Kidney glomerular epithelial cell (primary cell): Measurements from ENCODE around the gene PEX11B.
A peak's percentile ranks its signal among the peaks of the same experiment; 100 is the strongest.
"Not testable (repeated sequence)": the region's sequence is repeated elsewhere in the genome, so short reads cannot be mapped to it uniquely, and the experiment has no call there.

ENCODE experiments used
- DNase-seq: peaks from one replicate; lab custom pipeline; 2025; lab: John Stamatoyannopoulos, UW

PEX11B gene

DNA sequence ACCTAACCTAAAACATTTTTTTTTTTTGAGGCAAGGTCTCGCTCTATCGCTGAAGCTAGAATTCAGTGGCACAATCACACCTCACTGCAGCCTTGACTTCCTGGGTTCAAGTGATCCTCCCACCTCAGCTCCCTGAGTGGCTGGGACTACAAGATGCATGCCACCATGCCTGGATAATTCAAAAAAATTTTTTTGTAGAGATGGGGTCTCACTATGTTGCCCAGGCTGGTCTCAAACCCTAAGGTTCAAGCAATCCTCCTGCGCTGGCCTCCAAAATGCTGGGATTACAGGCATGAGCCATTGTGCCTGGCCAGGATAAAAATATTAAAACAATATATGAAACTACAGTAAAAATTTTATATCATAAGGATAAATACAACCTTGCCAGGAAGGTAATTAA, 34.4 kb upstream of the PEX11B start:
- DNase-seq, result no peak

DNA sequence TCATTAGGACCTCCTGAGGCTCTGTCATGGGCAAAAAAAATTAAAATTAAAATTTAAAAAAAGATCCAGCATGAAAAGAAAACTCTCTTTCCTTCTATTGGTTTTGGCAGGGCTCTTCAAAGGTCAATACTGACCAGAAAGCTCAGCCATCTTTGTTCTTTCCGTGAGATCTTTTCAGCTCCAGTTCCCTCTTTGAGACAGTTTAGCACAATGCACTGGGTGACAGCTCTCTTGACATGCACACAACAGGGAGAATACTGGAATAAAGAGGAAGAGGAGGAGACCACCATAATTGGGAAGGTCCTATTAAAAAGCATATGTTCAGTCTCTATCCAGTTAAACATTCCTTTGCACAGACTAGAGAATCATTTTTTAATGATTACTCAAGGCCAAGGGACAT, 33.0 kb upstream of the PEX11B start:
- DNase-seq, result no peak

DNA sequence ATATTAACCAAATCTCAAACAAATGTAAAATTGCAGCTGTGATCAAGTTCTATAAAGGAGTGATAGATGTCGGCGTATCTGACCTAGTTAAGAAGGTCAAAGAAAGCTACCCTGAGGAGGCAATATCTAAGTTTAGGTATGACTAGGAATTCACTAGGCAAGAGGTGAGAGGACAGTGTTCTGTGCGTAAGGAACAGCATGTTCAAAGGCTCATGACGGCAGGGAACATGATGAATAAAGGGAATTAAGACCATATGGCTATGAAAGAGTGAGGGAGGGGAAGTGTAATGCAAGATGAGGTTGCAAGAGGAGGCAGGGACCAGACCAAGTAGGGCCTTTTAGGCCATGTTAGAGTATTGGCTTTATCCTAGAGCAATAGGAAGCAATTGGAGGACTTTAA, 30.7 kb upstream of the PEX11B start:
- no peak for DNase-seq

DNA sequence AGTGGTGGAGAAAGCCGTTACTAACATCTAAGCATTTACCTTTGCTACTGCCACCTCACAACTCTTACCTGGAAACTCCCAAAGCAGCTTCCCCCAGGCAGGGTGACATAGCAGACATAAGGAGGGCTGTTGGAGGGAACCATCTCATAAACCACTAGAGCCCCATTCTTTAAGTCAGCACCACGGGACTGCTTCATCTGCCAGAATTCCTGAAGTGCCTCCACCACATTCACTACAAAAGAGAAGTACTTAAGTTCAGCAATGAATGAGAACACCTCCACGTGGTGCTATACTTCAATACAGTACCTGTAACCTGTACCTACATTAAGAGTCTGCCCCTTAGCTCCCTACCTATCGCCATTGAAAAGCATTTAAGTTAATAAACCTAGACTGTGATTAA, 29.0 kb upstream of the PEX11B start:
- no peak for DNase-seq

DNA sequence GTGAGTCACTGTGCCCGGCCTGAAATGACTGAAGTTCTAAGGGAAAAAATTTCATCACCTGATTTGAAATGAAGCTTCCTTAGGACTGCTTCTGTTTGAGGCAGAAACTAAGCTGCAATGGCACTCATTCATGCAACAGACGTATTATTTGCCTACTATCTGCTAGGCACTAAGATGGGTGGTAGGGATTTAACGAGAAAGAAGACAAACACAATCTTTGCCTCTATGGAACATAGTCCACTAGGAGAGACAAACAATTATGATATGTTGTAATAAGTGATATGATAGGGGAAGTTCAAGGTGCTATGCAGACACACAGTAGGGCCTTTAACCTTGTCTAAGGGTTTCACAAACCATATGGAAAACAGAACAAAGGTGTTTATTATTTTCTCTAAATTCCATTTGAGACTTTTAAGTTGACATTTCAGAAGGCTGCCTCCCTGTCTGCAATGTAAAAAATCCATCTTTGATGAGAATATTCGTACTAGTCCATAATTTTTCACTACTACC, 28.0 kb upstream of the PEX11B start:
- DNase-seq, result no peak

DNA sequence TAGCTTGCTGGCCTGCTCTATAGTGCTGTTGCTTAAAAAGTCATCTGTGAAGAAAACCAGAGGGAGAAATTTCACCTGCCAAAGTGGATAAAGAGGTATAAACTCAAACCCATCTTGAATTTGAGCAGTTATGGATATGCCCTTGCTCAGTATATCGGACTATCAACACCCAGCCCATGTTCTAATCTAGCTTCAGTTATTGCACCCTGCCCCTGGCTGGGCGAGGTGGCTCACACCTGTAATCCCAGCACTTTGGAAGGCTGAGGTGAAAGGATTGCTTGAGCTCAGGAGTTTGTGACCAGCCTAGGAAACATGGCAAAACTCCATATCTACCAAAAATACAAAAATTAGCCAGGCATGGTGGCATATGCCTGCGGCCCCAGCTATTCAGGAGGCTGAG, 26.0 kb upstream of the PEX11B start:
- no peak for DNase-seq

DNA sequence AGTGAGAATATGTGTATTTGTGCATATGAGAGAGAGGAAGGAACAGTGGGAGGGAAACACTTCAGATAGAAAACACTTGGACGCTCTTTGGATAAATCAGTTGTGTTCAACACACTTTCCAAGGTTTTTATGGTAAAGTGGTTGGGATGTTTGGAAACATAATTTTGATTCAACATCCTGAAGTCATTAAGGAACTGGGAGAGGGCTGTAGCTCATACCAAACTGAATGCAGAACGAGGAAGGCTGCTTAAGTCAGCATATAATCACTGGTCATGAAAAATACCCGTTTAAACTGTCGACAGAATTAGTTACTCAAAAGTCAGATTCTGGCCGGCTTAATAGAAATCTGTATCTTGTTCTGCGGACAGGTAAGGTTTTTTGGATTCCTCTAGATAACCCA, 24.4 kb upstream of the PEX11B start:
- no peak for DNase-seq

DNA sequence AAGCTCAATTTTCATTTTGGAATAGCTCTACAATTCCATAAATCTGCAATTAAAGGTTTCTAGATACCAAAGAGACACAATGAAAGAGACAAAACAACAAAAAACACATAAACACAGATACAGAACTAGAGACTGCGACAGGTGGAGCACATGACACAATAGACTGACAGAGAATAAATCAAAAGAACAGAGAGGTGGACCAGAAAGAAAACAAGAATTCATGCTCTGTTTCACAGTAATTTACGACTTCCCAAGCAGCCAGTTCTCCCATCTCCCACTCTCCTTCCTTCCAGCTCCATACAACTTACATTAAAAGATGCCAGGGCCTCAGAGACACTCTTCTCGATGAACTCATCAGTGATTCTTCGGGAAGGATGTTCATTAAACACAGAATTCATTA, 23.9 kb upstream of the PEX11B start:
- no peak for DNase-seq

DNA sequence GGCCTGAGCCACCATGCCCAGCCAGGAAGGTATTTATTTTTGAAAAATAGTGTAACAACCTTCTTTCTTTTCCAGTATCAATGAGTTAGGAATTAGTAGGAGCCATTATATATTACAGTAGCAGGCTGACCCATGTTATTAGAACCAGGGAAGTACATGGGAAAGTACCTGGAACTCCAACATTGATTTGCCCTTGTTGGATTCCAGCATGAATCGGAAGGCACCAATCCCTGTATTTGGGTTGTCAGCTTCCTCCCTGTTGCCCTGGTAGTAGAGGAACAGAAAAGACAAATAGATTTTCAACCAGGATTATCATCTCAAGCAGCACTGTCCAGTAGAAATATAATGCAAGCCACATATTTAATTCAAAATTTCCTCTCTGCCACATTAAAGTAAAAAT, 18.9 kb upstream of the PEX11B start:
- no peak for DNase-seq

DNA sequence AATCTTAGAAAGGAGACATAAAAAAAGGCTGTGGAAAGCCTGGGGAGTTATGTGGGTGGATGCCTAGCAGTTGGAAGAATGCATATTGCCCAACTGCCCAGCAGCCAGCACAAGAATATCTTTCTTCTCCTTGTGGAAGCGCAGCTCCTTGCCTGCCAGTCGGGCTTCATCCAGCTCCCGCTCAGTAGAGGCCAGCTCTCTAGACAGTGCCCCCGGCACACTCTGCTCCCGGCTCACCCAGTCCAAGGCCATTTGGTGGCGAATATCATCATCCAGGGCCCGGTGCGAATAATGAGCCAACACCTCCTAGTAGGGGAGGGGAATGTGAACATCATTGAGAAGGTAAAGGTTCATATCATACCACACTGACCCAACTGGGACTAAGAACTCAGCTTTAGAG, 17.7 kb upstream of the PEX11B start:
- no peak for DNase-seq

DNA sequence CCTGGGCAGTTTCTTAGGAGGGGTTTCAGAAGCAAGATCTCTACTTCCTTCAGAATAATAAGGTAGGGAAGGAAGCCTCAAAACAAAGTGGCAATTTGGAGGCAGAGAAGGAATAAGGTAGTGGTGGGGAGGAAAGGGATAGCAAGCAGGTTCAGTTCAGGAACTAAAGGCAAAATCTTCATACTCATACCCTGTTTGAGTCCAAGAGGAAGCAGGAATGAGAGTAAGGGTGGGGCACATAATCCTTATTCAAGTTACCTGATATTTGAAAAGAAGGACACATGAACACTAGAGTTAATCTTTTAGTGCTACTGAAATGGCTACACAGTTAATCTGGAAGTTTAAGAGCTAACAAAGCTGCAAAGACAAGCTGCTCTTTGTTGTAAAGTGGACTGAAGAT, 17.2 kb upstream of the PEX11B start:
- DNase-seq, result no peak

DNA sequence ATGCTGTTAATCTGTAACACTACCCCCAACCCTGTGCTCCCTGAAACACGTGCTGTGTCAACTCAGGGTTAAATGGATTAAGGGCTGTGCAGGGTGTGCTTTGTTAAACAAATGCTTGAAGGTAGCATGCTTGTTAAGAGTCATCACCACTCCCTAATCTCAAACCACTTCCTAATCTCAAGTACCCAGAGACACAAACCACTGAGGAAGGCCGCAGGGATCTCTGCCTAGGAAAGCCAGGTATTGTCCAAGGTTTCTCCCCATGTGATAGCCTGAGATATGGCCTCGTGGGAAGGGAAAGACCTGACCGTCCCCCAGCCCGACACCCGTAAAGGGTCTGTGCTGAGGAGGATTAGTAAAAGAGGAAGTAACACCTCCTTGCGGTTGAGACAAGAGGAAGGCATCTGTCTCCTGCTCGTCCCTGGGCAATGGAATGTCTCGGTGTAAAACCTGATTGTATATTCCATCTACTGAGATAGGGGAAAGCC, 14.0 kb upstream of the PEX11B start:
- not testable (repeated sequence) for DNase-seq

DNA sequence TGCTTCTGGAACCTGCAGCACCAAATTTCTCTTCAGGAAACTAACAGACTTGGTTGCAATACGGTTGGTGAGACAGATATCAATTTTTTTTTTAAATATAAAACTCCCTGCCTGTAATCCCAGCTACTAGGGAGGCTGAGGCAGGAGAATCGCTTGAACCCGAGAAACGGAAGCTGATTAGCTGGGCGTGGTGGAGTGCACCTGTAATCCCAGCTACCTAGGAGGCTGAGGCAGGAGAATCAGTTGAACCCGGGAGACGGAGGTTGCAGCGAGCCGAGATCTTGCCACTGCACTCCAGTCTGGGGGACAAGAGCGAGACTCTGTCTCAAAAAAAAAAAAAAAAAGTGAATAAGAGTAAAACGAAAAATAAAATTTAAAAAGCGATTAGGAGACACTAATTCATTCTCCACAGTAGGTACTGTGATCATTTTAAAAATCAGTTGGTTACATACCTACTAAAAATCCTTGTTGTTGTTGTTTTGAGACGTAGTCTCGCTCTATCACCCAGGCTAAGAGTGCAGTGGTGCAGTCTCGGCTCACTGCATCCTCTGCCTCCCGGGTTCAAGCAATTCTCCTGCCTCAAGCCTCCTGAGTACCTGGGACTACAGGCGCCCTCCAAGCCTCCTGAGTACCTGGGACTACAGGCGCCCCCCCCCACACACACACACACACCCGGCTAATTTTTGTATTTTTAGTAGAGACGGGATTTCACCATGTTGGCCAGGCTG, 9.6 kb upstream of the PEX11B start:
- DNase-seq, result peak; percentile 39

DNA sequence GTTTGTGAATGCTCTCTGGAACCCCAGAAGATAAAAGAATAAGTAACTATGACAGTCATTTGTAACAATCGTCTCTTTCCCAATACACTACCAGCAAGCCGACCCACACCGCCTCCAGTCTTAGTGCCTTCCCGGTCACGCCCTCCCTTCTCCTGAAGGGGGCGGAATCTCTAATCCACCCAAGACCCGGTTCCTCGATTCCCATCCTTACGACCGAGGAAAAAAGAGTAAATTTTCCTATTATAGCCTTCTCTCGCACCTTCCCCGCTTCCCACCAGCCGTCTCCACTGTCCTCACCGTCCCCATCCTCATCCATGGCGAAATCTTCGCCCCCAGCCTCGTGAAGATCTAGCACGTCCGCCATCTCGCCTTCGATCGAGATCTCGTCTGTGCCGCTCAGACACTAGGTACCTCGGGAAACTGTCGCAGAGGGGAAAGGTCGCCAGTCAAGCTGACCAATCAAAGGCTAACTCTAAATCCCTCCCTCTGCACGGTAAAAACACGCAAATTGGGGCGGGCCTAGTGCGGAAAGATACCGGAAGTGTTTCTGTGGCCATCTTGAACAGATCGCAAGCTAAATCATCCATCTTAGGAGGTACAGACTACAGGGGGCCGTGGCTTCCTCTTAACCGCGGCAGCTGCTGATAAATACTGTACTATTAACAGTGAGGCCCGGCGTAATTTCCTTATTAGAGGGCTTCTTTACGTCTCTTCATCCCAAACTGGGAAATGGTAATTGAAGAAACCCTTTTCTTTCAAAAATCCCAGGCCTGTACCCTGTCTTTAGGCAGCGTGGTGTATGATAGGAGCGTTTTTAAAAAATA, 8.8 kb upstream of the PEX11B start, which contains the start of gene RBM8A:
RBM8A (minus strand) TSS at position 422 of the 824 bp plus-strand sequence; CDS start at position 364, 58 bp downstream.
- DNase-seq, result peak; percentile 98

DNA sequence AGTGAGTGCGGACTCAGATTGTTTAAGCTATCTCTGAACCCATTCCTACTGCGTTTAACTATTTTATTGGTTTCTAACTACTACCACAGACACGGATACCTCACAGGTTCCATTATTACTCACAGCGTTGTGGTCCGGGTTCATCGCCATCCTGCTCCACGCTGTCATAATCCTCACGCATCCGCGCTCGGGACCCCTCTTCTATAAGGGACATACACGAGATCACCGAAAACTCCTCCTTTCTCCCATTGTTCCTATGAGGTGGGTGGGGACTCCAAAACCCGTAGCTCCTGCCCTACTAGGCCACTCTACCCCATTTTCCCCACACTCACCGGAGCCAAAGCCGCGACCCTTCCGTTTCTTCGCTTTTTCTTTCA, 8.2 kb upstream of the PEX11B start:
- DNase-seq, result no peak

DNA sequence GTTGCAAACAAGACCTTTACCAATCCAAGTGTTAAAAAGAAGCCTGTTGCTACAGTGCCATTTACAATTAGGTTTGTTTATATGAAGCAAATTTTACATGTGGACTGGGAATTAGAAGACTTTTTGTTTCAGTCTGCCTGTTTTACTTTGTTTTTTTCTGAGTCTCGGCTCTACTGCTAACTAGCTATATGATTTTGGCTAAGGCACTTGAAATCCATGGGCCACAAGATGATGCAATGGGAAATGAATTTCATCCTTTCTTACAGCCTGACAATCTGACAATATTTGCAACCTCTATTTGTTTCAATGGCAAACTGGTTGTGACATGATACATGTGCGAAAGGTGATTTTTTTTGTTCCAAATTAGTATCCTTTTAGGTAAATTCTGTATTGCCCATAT, 3.7 kb upstream of the PEX11B start:
- no peak for DNase-seq

DNA sequence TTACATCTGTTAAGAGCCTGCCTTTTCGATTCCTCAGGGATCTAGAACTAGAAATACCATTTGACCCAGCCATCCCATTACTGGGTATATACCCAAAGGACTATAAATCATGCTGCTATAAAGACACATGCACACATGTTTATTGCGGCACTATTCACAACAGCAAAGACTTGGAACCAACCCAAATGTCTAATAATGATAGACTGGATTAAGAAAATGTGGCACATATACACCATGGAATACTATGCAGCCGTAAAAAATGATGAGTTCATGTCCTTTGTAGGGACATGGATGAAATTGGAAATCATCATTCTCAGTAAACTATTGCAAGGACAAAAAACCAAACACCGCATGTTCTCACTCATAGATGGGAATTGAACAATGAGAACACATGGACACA, 1.8 kb upstream of the PEX11B start:
- DNase-seq, result not testable (repeated sequence)

DNA sequence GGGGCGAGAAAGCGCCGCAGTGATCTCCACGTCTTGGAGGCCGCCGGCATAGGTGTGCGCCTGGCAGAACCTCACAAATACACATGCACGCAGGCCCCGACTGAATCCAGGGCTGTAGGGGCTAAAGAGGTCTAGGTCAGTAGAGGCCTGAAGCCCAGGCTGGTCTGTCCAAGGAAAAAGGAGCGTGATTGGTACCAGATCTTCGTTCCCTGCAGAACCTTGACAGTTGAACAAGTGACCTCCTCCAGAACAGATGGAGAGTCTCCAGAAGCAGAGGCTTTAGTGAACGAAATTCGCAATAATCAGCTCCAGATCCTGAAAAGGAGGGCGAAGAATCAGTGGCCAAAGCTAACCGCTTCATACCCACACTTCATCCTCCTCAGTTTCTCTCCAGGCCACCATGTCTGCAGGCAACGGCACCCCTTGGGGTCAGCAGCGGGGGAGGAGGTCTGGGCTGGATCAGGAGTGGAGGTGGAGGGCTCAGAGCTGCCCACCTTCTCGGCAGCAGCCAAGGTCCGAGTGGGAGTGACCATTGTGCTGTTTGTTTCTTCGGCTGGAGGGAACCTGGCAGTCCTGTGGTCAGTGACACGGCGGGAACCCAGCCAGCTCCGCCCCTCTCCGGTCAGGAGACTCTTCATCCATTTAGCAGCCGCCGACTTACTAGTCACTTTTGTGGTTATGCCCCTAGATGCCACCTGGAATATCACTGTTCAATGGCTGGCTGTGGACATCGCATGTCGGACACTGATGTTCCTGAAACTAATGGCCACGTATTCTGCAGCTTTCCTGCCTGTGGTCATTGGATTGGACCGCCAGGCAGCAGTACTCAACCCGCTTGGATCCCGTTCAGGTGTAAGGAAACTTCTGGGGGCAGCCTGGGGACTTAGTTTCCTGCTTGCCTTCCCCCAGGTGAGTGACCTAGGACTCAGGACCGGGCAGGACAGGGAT, 749 bp upstream of the PEX11B start:
- peak; percentile 57 for DNase-seq

DNA sequence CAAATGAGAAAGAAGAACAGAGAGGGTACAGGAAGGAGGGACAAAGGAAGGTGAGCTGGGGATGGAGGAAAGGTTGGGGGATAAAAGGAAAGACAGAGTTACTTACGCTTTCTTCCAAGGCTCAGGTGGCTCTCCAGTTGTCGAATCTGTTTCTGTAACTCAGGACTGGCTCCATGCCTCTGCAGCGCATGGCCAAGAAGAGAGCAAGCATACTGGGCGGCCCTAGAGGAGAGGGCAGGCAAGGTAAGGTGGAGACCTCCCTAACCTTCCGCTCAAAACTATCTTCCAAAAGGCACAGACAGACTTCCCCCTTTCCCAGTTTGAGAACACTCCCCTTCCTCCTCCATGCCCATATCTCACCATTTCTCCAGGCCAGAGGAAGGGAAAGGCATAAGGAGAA, 922 bp downstream of the PEX11B start:
- DNase-seq, result no peak

DNA sequence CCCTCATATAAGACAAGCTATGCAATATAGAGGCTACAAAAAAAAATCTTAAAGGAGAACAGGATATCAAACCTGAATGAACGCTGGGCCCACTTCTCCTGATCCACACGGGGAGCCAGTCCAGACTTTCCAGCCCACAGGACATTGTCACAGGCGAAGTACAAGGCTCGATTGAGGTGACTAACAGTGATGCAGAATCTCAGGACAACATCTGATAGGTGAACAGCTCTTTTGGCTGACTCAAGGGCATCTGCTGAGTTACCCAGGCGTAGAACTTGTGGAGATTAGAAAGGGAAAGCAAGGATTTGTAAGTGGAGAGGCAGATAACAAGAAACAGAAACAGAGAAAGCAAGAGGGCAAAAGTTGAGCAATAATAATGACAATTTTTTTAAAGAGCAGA, 1.8 kb downstream of the PEX11B start:
- DNase-seq, result no peak

DNA sequence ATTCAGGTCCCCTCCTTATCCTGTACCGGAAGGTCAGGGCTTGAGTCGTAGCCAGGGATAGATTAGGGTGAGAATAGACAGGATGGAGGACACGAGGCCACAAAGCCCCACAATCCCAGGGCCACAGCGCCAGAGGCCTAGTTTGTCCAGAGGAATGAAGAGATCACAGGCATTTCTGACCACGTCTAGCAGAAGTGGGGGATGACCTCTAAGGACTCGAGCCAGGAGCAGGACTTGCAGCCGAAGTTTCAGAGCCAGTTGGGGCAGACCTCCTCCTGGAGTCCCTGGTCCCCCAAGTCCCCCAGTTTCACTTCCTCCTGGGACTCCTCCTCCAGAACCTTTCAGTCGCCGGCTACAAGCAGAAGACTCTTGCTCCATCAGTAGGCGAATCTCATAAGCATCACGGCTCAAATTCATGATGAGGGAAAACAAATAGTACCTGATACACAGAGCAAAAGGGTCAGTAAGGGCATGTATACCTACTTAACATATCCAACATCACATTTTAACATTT, 6.3 kb downstream of the PEX11B start:
- DNase-seq, result no peak

DNA sequence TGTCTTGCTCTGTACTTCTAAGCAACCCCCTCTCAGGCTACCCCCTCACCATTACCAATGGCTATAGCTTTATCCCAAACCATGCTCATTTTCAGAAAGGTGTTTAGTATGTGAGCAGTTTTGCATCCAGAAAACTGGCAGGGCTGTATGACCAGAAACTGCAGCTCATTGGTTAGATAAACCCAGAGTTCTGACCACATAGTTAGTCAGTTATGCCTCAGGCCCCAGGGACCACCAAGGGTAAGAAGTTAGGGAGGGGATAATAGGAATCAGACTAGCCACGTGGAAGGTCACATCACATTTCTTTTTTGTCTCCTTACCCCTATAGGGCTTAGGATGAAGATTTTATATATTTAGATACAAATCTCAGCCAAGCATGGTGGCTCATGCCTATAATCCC, 9.9 kb downstream of the PEX11B start:
- no peak for DNase-seq
